Measurements from ENCODE around the gene GARRE1. TPM values are rescaled to one million over a fixed set of nuclear protein-coding genes. Genes with fewer than 3 reads are reported as not detected.
"Not testable (repeated sequence)": the region's sequence is repeated elsewhere in the genome, so short reads cannot be mapped to it uniquely, and the experiment has no call there.

GARRE1 gene
- total RNA-seq, 2 donors from 2014 or later, result 13.0 to 26.7 TPM

DNA sequence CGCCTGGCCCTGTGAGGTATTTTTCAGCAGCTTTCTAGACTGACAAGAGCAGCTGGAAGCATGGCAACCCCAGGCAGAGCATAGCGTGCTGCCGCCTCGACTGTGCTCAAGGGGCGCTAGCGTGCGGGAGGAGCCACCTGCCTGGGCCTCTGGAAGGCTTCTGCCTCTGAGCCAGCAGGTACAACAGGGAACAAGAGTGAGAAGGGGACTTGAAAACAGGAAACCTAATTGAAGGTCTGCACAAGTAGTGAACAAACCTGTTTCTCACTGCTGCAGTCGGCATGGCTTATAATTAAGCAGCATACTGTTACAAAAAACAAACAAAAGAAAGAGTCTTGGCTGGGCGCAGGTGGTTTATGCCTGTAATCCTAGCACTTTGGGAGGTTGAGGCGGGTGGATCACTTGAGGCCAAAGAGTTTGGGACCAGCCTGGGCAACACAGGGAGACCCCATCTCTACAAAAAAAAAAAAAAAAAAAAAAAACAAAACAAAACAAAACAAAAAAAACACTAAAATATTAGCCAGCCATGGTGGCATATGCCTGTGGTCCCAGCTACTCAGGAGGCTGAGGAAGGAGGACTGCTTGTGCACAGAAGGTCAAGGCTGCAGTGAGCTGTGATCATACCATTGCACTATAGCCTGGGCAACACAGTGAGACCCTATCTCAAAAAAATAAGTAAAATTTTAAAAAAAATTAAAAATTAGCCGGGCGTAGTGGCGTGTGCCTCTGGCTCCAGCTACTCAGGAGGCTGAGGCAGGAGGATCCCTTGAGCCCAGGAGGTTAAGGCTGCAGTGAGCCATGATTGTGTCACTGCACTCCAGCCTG lies 12.6 kb upstream of the GARRE1 start:
- TF ChIP-seq, protein P1, sequence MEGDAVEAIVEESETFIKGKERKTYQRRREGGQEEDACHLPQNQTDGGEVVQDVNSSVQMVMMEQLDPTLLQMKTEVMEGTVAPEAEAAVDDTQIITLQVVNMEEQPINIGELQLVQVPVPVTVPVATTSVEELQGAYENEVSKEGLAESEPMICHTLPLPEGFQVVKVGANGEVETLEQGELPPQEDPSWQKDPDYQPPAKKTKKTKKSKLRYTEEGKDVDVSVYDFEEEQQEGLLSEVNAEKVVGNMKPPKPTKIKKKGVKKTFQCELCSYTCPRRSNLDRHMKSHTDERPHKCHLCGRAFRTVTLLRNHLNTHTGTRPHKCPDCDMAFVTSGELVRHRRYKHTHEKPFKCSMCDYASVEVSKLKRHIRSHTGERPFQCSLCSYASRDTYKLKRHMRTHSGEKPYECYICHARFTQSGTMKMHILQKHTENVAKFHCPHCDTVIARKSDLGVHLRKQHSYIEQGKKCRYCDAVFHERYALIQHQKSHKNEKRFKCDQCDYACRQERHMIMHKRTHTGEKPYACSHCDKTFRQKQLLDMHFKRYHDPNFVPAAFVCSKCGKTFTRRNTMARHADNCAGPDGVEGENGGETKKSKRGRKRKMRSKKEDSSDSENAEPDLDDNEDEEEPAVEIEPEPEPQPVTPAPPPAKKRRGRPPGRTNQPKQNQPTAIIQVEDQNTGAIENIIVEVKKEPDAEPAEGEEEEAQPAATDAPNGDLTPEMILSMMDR (IDR thresholded peaks at IDR 0.05), result peak; percentile 26
- Histone ChIP-seq H3K4me3 (no peak overlapping the region), H3K9ac (ENCODE audit: low read depth in 2 of 2, low read length in 2 of 2) (peak overlapping the region in 1 of 2 donors; percentile 34), H3K27me3 (no peaks in the 10 kb centered on the region), H3K4me1 (no peaks in the 10 kb centered on the region), H3K36me3 (no peaks in the 10 kb centered on the region), H3K9me3 (no peaks in the 10 kb centered on the region), H3K27ac (no peak overlapping the region)
- peak; percentile 65 for DNase-seq
- intact Hi-C loops (cut with DNase I), result no loop called here

DNA sequence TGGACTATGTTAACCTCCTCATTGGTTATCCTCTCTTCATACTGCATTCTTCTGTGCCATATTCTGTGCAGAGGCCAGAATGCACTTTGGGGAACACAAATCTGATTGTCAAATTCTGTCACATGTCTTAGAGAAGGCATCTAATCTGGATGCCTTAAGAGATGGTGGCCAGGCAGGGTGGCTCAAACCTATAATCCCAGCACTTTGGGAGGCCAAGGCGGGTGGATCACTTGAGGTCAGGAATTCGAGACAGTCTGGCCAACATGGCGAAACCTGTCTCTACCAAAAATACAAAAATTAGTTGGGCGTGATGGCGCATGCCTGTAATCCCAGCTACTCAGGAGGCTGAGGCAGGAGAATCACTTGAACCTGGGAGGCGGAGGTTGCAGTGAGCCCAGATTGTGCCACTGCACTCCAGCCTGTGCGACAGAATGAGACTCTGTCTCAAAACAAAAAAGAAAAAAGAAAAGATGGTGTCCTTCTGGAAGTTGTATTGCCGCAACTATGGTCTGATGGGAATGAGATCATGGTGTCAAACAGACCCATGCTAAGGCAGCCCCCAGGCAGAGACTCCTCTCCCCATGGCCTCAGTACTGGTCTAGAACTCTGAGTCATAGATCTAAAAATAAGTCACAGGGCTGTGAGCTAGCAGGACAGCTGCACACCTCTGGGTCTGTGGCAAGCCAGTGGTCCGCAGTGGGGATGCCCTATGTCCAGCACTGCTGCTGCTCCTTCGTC lies 11.0 kb upstream of the GARRE1 start:
- H3K9ac ChIP-seq (ENCODE audit: low read depth in 2 of 2, low read length in 2 of 2); H3K36me3 ChIP-seq; H3K27me3 ChIP-seq; intact Hi-C loops (cut with DNase I); DNase-seq; H3K4me1 ChIP-seq; H3K9me3 ChIP-seq; H3K4me3 ChIP-seq; H3K27ac ChIP-seq: not testable (repeated sequence)

DNA sequence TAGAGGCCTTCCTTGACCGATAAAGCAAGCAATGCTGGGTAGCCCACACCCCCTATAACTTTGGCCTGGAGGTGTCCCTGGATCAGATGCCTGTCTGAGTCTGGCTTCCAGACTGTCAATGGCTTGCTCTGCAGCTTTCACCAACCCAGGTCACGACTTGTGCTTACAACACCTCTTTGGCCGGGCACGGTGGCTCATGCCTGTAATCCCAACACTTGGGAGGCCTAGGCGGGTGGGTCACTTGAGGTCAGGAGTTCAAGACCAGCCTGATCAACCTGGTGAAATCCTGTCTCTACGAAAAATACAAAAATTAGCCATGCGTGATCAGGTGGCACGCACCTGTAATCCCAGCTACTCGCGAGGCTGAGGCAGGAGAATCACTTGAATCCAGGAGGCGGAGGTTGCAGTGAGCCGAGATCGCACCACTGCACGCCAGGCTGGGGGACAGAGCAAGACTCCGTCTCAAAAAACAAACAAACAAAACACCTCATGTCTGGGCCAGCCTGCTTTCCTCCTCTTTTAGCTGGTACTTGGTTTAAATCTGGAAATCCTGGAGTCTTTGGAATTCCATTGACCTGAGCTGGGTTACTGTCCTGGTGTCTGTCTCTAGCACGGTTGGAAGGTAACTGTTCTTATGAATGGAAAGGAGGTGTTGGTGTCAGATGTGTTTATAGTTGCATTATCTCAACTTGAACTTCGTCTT lies 10.3 kb upstream of the GARRE1 start:
- TF ChIP-seq, protein P1 (IDR thresholded peaks at IDR 0.05), result no peak
- H3K9ac ChIP-seq (ENCODE audit: low read depth in 2 of 2, low read length in 2 of 2), result no peak overlapping the region
- intact Hi-C loops (cut with DNase I), result no loop called here
- H3K36me3 ChIP-seq, result no peaks in the 10 kb centered on the region
- no peaks in the 10 kb centered on the region for H3K9me3 ChIP-seq
- H3K27ac ChIP-seq, result no peak overlapping the region
- H3K27me3 ChIP-seq, result no peaks in the 10 kb centered on the region
- DNase-seq, result no peak
- H3K4me1 ChIP-seq, result no peaks in the 10 kb centered on the region
- no peak overlapping the region for H3K4me3 ChIP-seq

DNA sequence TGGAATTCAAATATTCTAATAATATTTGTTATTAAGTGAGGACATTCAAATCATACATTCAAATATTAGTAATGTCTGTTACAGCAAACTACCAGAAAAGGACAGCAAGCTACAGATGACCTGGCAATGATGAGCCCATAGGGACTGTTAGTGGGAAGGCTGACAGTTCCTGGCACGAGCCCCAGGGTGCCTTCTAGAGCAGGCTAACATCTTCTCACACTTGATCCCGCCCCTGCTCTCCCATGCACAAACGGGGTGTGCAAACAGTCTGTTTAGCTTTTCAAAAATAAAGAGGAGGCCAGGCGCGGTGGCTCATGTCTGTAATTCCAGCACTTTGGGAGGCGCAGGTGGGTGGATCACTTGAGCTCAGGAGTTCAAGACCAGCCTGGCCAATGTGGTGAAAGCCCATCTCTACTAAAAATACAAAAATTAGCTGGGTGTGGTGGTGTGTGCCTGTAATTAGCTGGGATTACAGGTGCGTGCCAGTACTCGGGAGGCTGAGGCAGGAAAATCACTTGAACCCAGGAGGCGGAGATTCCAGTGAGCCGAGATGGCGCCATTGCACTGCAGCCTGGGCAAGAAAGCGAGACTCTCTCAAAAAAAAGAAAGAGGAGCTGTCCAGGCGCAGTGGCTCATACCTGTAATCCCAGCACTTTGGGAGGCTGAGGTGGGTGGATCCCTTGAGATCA lies 9.6 kb upstream of the GARRE1 start:
- Histone ChIP-seq H3K36me3 (no peaks in the 10 kb centered on the region), H3K4me3 (no peak overlapping the region), H3K27me3 (no peaks in the 10 kb centered on the region), H3K9me3 (no peaks in the 10 kb centered on the region), H3K27ac (no peak overlapping the region), H3K4me1 (no peaks in the 10 kb centered on the region), H3K9ac (ENCODE audit: low read depth in 2 of 2, low read length in 2 of 2) (no peak overlapping the region)
- intact Hi-C loops (cut with DNase I), result no loop called here
- no peak for DNase-seq
- TF ChIP-seq, protein P1 (IDR thresholded peaks at IDR 0.05), result no peak

GRCh38 chr19:34246340-34246739 lies 8.0 kb upstream of the GARRE1 start:
- Histone ChIP-seq H3K4me3 (no peak overlapping the region), H3K9ac (ENCODE audit: low read depth in 2 of 2, low read length in 2 of 2) (no peak overlapping the region), H3K36me3 (no peaks in the 10 kb centered on the region), H3K9me3 (no peaks in the 10 kb centered on the region), H3K4me1 (no peaks in the 10 kb centered on the region), H3K27ac (no peak overlapping the region), H3K27me3 (no peaks in the 10 kb centered on the region)
- DNase-seq, result no peak
- TF ChIP-seq, protein P1 (IDR thresholded peaks at IDR 0.05), result no peak
- intact Hi-C loops (cut with DNase I), result no loop called here
